Neural crest cell (in vitro differentiated cells): Measurements from ENCODE around the gene ENHO. TPM values are rescaled to one million over a fixed set of nuclear protein-coding genes. Genes with fewer than 3 reads are reported as not detected.

Source experiments
- DNase-seq: peaks from one replicate; pipeline ENCODE4 v3.0.0; 2021; ENCODE audit warnings: low read depth, mixed read lengths, low spot score
- H3K27ac Mint-ChIP-seq: one replicate; pipeline ENCODE4 v1.8.0; 2021; ENCODE audit warnings: mild to moderate bottlenecking, mixed read lengths; ENCODE audit not compliant: unreplicated experiment
- H3K27me3 Mint-ChIP-seq: 2 replicates; pipeline ENCODE4 v1.8.0; 2021; ENCODE audit warnings: low read depth, mild to moderate bottlenecking, mixed read lengths
- H3K36me3 Mint-ChIP-seq: 2 replicates; pipeline ENCODE4 v1.8.0; 2021; ENCODE audit warnings: low read depth, mild to moderate bottlenecking, mixed read lengths
- H3K4me1 Mint-ChIP-seq: 2 replicates; pipeline ENCODE4 v1.8.0; 2021; ENCODE audit warnings: mixed read lengths
- H3K4me3 Mint-ChIP-seq: one replicate; pipeline ENCODE4 v1.8.0; 2021; ENCODE audit warnings: mild to moderate bottlenecking, mixed read lengths
- H3K9me3 Mint-ChIP-seq: 2 replicates; pipeline ENCODE4 v1.8.0; 2021; ENCODE audit warnings: mixed read lengths
- total RNA-seq: library from RNA; stranded (reverse); gene quantifications from 2 replicates; pipeline ENCODE4 v1.2.1, GENCODE V29; 2021
- TF ChIP-seq, protein P1 (sequence below): fragments of 200-600 bp; sonication (generic); conservative IDR thresholded peaks from 2 replicates; pipeline ENCODE4 v1.5.0; 2021; ENCODE audit warnings: antibody characterized with exemption, mild to moderate bottlenecking

Gene ENHO
- total RNA-seq, 1 donor from 2014 or later: 13.2 TPM

DNA sequence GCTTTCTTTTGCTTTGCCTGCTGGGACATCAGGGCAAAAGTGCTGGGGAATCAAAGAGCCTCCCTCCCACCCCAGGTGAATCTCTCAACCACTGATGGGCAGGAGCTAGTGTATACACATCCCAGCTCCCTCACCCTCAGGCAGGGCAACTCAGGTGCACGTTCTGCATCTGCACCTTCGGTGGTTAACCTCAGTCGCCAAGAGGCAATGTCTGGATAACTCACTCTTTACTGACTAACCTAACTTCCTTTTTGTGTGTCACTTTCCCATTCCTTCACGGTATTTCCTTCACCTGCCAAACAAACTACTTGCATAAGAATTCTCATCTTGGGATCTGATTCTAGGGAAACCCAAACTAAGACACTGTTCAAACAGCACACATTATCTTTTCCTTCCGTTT lies 40.5 kb upstream of the ENHO start:
- peaks cover 61% of the 10 kb centered on the region for H3K4me1 Mint-ChIP-seq
- TF ChIP-seq, protein P1, sequence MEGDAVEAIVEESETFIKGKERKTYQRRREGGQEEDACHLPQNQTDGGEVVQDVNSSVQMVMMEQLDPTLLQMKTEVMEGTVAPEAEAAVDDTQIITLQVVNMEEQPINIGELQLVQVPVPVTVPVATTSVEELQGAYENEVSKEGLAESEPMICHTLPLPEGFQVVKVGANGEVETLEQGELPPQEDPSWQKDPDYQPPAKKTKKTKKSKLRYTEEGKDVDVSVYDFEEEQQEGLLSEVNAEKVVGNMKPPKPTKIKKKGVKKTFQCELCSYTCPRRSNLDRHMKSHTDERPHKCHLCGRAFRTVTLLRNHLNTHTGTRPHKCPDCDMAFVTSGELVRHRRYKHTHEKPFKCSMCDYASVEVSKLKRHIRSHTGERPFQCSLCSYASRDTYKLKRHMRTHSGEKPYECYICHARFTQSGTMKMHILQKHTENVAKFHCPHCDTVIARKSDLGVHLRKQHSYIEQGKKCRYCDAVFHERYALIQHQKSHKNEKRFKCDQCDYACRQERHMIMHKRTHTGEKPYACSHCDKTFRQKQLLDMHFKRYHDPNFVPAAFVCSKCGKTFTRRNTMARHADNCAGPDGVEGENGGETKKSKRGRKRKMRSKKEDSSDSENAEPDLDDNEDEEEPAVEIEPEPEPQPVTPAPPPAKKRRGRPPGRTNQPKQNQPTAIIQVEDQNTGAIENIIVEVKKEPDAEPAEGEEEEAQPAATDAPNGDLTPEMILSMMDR: no peak
- H3K9me3 Mint-ChIP-seq: peaks cover 4% of the 10 kb centered on the region
- DNase-seq: no peak
- H3K27me3 Mint-ChIP-seq: no peaks in the 10 kb centered on the region
- peak overlapping the region; percentile 0 for H3K4me3 Mint-ChIP-seq
- no peak overlapping the region for H3K27ac Mint-ChIP-seq
- peaks cover 23% of the 10 kb centered on the region for H3K36me3 Mint-ChIP-seq

DNA sequence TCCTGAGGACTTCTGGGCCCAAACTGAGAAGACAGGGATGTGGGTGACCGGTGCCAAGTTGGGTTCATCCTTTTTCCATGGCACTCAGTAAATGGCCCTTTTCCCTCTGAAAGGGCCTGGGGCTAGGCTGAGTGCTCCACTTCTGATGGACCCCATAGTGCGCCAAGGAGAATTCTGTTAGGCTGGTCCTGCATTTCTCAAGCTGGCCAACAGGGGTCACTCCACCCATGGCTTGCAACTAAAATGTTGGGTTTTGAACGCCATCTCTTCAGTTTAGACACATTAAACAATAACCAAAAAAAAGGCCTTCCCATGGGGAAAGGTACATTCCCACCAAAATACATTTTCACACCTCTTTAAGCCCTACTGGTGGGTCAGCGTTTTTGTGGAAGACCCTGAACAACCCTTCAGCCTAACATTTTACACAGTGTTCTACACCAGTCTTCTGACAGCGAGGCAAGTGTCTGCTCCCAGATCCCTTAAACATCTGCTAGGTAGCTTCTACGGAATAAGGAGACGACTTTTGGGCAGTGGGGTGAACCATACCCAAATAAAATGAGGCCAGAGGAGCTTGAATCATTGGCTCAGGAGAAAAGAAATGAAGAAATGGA lies 39.5 kb upstream of the ENHO start:
- H3K36me3 Mint-ChIP-seq: peaks cover 23% of the 10 kb centered on the region
- DNase-seq: no peak
- H3K9me3 Mint-ChIP-seq: peaks cover 4% of the 10 kb centered on the region
- H3K27me3 Mint-ChIP-seq: no peaks in the 10 kb centered on the region
- H3K4me1 Mint-ChIP-seq: peaks cover 61% of the 10 kb centered on the region
- no peak overlapping the region for H3K4me3 Mint-ChIP-seq
- H3K27ac Mint-ChIP-seq: no peak overlapping the region
- TF ChIP-seq, protein P1: peak; percentile 72

DNA sequence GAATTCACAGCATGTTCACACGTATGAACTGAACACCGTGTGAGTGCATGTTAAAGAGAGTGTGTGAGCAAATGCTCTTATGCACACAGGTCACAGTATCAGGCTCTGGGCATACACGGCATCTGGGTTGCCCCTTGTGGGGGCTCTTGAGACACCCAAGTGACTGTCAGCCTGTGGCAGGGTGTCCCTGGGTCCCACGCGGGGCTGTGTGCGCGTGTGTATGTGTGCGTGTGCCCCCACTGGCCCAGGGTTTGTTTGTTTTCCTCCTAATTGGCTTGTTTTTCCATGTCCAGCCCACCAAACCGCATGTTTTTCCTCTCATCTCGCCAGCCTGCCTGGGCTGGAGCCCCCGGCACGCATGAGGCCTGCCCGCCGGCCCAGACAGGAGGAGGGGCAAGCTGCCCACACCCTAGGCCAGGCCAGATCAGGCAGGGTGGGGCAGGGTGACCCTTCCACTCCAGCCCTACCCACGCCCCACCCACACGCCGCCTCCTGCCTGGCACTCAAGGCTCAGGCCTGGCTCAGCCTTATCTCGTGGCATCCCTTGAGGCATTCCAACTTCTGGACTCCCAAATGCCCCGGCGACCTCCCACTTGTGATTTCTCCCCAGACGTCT lies 37.9 kb upstream of the ENHO start:
- Mint-ChIP-seq H3K27me3 (no peaks in the 10 kb centered on the region), H3K27ac (peak overlapping the region; percentile 75), H3K9me3 (peaks cover 4% of the 10 kb centered on the region), H3K36me3 (peaks cover 25% of the 10 kb centered on the region), H3K4me3 (no peak overlapping the region), H3K4me1 (peaks cover 60% of the 10 kb centered on the region)
- DNase-seq: no peak
- TF ChIP-seq, protein P1: no peak

- no peaks in the 10 kb centered on the region for H3K27me3 Mint-ChIP-seq
- DNase-seq: no peak
- H3K36me3 Mint-ChIP-seq: peaks cover 26% of the 10 kb centered on the region
- peaks cover 4% of the 10 kb centered on the region for H3K9me3 Mint-ChIP-seq
- TF ChIP-seq, protein P1: no peak
- peak overlapping the region; percentile 39 for H3K27ac Mint-ChIP-seq
- peak overlapping the region; percentile 17 for H3K4me3 Mint-ChIP-seq
- H3K4me1 Mint-ChIP-seq: peaks cover 65% of the 10 kb centered on the region
These were observed 37.0 kb upstream of the ENHO start for GRCh38 chr9:34559624-34560455.

DNA sequence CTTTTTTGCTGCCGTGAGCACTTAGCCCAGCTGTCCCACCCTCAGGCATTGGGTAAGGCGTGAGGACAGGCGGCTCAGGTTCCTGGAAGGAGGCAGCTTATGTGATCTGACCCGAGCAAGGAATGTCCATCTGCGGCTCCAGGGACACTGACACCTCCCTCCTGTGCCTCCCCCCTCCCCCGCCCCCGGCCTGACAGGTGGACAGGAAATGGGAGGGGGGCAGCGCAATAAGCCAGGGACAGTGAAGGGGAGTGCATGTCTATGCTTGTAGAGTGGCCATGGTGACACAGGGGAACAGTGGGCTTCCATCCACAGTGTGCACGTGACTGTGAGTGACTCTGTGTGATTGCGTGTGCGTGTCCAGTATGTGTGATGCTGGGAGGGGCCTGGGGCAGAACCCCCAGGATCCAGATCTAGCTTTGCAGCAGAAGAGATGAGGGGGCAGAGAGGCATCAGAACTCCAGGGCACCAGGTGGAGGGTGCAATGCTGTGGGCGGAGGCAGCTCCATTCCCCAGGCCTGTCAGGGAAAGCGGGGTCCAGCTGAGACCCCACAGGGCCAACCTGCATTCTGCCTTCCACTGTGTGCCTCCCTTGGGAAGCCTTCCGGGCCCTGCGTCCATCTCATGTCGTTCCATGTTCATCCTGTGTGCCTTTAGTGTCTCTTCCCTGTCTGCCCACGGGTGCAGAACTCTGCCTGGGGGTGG lies 36.3 kb upstream of the ENHO start:
- Mint-ChIP-seq H3K36me3 (peaks cover 25% of the 10 kb centered on the region), H3K4me1 (peaks cover 63% of the 10 kb centered on the region), H3K27ac (no peak overlapping the region), H3K9me3 (peaks cover 4% of the 10 kb centered on the region), H3K27me3 (no peaks in the 10 kb centered on the region), H3K4me3 (peak overlapping the region; percentile 54)
- DNase-seq: no peak
- TF ChIP-seq, protein P1: no peak
